OCI-LY1 (cell line): ENCODE results near the gene HAS3.

Source experiments
- H2AFZ ChIP-seq: fragments of 200-600 bp; sonication (generic), shearing (Covaris generic); 2 replicates; pipeline ENCODE4 v1.6.0; 2014; ENCODE audit warnings: antibody characterized with exemption, mild to moderate bottlenecking, low read length
- H3F3A ChIP-seq: fragments of 200-600 bp; sonication (generic), shearing (Covaris generic); 2 replicates; pipeline ENCODE4 v1.6.0; 2014; ENCODE audit warnings: mild to moderate bottlenecking, antibody characterized with exemption, low read length, moderate library complexity; ENCODE audit not compliant: insufficient read depth
- H3K27ac ChIP-seq: fragments of 200-600 bp; sonication (generic); 2 replicates; pipeline ENCODE4 v1.5.1; 2014; ENCODE audit warnings: low read length, mixed run types, mild to moderate bottlenecking, low read depth; ENCODE audit not compliant: poor library complexity, severe bottlenecking
- H3K27me3 ChIP-seq: fragments of 200-600 bp; sonication (generic); 2 replicates; pipeline ENCODE4 v1.6.0; 2014; ENCODE audit warnings: antibody characterized with exemption, mild to moderate bottlenecking, low read length, moderate library complexity; ENCODE audit not compliant: insufficient read depth
- H3K36me3 ChIP-seq: fragments of 200-600 bp; sonication (generic); 2 replicates; pipeline ENCODE4 v1.6.1; 2014; ENCODE audit warnings: mild to moderate bottlenecking, antibody characterized with exemption, low read length, moderate library complexity, mixed read lengths; ENCODE audit not compliant: insufficient read depth
- H3K4me1 ChIP-seq: fragments of 200-600 bp; sonication (generic); 2 replicates; pipeline ENCODE4 v1.5.1; 2014; ENCODE audit warnings: mild to moderate bottlenecking, low read length, moderate library complexity; ENCODE audit not compliant: insufficient read depth, severe bottlenecking
- H3K4me2 ChIP-seq: fragments of 200-600 bp; sonication (generic), shearing (Covaris generic); 2 replicates; pipeline ENCODE4 v1.6.1; 2014; ENCODE audit warnings: low read length
- H3K4me3 ChIP-seq: fragments of 200-600 bp; sonication (generic); 2 replicates; pipeline ENCODE4 v1.5.1; 2014; ENCODE audit warnings: low read length, low read depth, mild to moderate bottlenecking, mixed read lengths; ENCODE audit not compliant: poor library complexity, severe bottlenecking
- H3K79me2 ChIP-seq: fragments of 200-600 bp; shearing (Covaris generic); 2 replicates; pipeline ENCODE4 v1.6.1; 2016; ENCODE audit warnings: mixed run types, low read length, mixed read lengths; ENCODE audit not compliant: insufficient read depth
- H3K9ac ChIP-seq: fragments of 200-600 bp; sonication (generic), shearing (Covaris generic); 2 replicates; pipeline ENCODE4 v1.6.1; 2014; ENCODE audit warnings: mild to moderate bottlenecking, low read length, mixed read lengths
- H3K9me2 ChIP-seq: fragments of 200-600 bp; sonication (generic), shearing (Covaris generic); 2 replicates; pipeline ENCODE4 v1.6.1; 2014; ENCODE audit warnings: low read depth, mild to moderate bottlenecking, low read length, mixed read lengths
- H3K9me3 ChIP-seq: fragments of 200-600 bp; shearing (Covaris generic); 2 replicates; pipeline ENCODE4 v1.6.1; 2014; ENCODE audit warnings: low read length, mixed read lengths
- H4K20me1 ChIP-seq: fragments of 200-600 bp; sonication (generic), shearing (Covaris generic); 2 replicates; pipeline ENCODE4 v1.6.0; 2016; ENCODE audit warnings: mild to moderate bottlenecking, low read length; ENCODE audit not compliant: insufficient read depth
- EZH2 ChIP-seq: fragments of 200-600 bp; sonication (generic), shearing (Covaris generic); IDR thresholded peaks from 2 replicates; pipeline ENCODE4 v1.8.0; 2017; ENCODE audit warnings: borderline replicate concordance, mixed run types, mild to moderate bottlenecking, antibody characterized with exemption, low read length, moderate library complexity, mixed read lengths
- TF ChIP-seq, protein P1 (sequence below): fragments of 200-600 bp; sonication (generic), shearing (Covaris generic); IDR thresholded peaks from 2 replicates; pipeline ENCODE4 v1.5.1; 2017; ENCODE audit warnings: mild to moderate bottlenecking, antibody characterized with exemption, low read length, moderate library complexity, mixed read lengths

The HAS3 gene

GRCh38 chr16:69112285-69113129 lies 7.1 kb downstream of the HAS3 start:
- Histone ChIP-seq H3K4me2 (no peak overlapping the region), H3F3A (no peaks in the 10 kb centered on the region), H2AFZ (no peak overlapping the region), H3K27me3 (no peaks in the 10 kb centered on the region), H4K20me1 (no peaks in the 10 kb centered on the region), H3K9ac (no peak overlapping the region), H3K79me2 (no peaks in the 10 kb centered on the region), H3K4me3 (no peak overlapping the region), H3K27ac (no peak overlapping the region), H3K9me3 (no peaks in the 10 kb centered on the region), H3K9me2 (no peaks in the 10 kb centered on the region), H3K36me3 (peaks cover 15% of the 10 kb centered on the region), H3K4me1 (no peaks in the 10 kb centered on the region)
- TF ChIP-seq, protein P1, sequence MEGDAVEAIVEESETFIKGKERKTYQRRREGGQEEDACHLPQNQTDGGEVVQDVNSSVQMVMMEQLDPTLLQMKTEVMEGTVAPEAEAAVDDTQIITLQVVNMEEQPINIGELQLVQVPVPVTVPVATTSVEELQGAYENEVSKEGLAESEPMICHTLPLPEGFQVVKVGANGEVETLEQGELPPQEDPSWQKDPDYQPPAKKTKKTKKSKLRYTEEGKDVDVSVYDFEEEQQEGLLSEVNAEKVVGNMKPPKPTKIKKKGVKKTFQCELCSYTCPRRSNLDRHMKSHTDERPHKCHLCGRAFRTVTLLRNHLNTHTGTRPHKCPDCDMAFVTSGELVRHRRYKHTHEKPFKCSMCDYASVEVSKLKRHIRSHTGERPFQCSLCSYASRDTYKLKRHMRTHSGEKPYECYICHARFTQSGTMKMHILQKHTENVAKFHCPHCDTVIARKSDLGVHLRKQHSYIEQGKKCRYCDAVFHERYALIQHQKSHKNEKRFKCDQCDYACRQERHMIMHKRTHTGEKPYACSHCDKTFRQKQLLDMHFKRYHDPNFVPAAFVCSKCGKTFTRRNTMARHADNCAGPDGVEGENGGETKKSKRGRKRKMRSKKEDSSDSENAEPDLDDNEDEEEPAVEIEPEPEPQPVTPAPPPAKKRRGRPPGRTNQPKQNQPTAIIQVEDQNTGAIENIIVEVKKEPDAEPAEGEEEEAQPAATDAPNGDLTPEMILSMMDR, result peak; percentile 84
- no peak for TF ChIP-seq EZH2

- H3K79me2 ChIP-seq, result no peaks in the 10 kb centered on the region
- H3K36me3 ChIP-seq, result peaks cover 23% of the 10 kb centered on the region
- H2AFZ ChIP-seq, result no peak overlapping the region
- no peaks in the 10 kb centered on the region for H3K9me3 ChIP-seq
- no peak overlapping the region for H3K4me2 ChIP-seq
- H3K9ac ChIP-seq, result no peak overlapping the region
- no peaks in the 10 kb centered on the region for H4K20me1 ChIP-seq
- no peaks in the 10 kb centered on the region for H3F3A ChIP-seq
- no peaks in the 10 kb centered on the region for H3K27me3 ChIP-seq
- TF ChIP-seq EZH2, result no peak
- TF ChIP-seq, protein P1, result no peak
- H3K4me3 ChIP-seq, result no peak overlapping the region
- no peaks in the 10 kb centered on the region for H3K9me2 ChIP-seq
- no peaks in the 10 kb centered on the region for H3K4me1 ChIP-seq
- H3K27ac ChIP-seq, result no peak overlapping the region
Measured at GRCh38 chr16:69113216-69113615, 7.8 kb downstream of the HAS3 start.

GRCh38 chr16:69114346-69114975 lies 9.0 kb downstream of the HAS3 start:
- TF ChIP-seq, protein P1, result no peak
- no peak for TF ChIP-seq EZH2
- H3K9me3 ChIP-seq, result no peaks in the 10 kb centered on the region
- no peaks in the 10 kb centered on the region for H3F3A ChIP-seq
- H2AFZ ChIP-seq, result no peak overlapping the region
- H3K9me2 ChIP-seq, result no peaks in the 10 kb centered on the region
- H3K79me2 ChIP-seq, result no peaks in the 10 kb centered on the region
- no peaks in the 10 kb centered on the region for H3K4me1 ChIP-seq
- H3K36me3 ChIP-seq, result peaks cover 34% of the 10 kb centered on the region
- no peaks in the 10 kb centered on the region for H3K27me3 ChIP-seq
- no peak overlapping the region for H3K9ac ChIP-seq
- no peak overlapping the region for H3K4me3 ChIP-seq
- H4K20me1 ChIP-seq, result no peaks in the 10 kb centered on the region
- no peak overlapping the region for H3K27ac ChIP-seq
- H3K4me2 ChIP-seq, result no peak overlapping the region
